ENCODE data around the gene ARHGEF10L.
"Not testable (repeated sequence)": the region's sequence is repeated elsewhere in the genome, so short reads cannot be mapped to it uniquely, and the experiment has no call there.

The ARHGEF10L gene

DNA sequence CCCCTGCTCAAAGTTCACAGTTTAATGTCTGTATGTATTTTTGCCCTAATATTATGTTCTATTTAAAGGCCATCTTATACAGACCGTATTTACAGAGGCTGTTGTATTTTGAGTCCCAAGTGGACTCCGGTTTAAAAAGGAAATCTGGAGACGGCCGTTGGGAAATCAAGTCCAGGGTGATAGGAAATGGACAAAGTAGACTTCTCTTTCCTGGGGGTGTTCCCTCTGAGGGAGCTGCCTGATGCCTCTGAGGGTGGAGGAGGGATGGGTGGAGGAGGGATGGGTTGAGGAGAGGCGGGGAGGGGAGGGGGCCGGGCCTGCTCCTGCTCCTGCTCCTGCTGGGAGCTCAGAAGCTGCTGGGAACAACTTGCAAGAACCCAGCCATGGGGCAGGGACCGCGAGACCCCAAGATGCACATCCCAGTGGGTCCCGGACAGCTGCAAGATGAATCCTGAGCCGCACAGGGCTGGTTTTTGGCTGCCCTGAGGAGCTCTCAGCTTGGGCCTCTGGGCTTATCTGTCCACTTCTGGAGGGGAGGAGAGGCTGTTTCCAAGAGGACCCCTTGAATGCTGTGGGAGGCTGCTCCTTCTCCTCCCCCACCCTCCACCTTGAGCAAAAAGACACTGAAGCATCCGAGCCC lies 203.6 kb downstream of the ARHGEF10L start:
- Histone ChIP-seq H3K9me3 (no peaks in the 10 kb centered on the region), H3K27me3 (peaks cover 29% of the 10 kb centered on the region), H3K4me1 (ENCODE audit: control insufficient read depth in 1 of 2, insufficient read depth in 1 of 2, low read depth in 1 of 2, low read length in 1 of 2) (no peaks in the 10 kb centered on the region), H3K36me3 (no peaks in the 10 kb centered on the region), H3K27ac (no peak overlapping the region), H3K4me3 (ENCODE audit: low read depth in 1 of 2, low read length in 1 of 2) (no peak overlapping the region)
- TF ChIP-seq, protein P1, sequence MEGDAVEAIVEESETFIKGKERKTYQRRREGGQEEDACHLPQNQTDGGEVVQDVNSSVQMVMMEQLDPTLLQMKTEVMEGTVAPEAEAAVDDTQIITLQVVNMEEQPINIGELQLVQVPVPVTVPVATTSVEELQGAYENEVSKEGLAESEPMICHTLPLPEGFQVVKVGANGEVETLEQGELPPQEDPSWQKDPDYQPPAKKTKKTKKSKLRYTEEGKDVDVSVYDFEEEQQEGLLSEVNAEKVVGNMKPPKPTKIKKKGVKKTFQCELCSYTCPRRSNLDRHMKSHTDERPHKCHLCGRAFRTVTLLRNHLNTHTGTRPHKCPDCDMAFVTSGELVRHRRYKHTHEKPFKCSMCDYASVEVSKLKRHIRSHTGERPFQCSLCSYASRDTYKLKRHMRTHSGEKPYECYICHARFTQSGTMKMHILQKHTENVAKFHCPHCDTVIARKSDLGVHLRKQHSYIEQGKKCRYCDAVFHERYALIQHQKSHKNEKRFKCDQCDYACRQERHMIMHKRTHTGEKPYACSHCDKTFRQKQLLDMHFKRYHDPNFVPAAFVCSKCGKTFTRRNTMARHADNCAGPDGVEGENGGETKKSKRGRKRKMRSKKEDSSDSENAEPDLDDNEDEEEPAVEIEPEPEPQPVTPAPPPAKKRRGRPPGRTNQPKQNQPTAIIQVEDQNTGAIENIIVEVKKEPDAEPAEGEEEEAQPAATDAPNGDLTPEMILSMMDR (IDR thresholded peaks at IDR 0.05): no peak

DNA sequence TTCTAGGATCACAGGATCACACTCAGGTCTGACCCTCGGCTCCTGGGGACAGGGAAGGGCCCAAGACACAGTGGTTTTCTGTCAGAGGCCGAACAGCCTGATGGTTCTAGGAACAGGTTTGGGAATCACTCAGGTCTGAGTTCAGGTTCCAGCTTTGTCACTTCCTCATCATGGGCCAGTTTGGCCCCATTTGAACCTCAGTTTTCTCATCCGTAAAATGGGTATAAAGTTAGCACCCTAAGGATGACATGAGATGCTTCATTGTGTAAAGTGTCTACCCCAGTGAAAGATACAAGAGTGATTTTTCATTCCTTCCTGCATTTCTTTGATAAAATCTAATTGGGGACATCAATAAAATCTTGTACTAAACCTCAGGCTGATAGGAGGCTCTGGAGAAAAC lies 204.4 kb downstream of the ARHGEF10L start:
- TF ChIP-seq, protein P1 (IDR thresholded peaks at IDR 0.05): no peak
- Histone ChIP-seq H3K4me1 (ENCODE audit: control insufficient read depth in 1 of 2, insufficient read depth in 1 of 2, low read depth in 1 of 2, low read length in 1 of 2) (no peaks in the 10 kb centered on the region), H3K9me3 (no peaks in the 10 kb centered on the region), H3K4me3 (ENCODE audit: low read depth in 1 of 2, low read length in 1 of 2) (no peak overlapping the region), H3K27ac (no peak overlapping the region), H3K27me3 (peaks cover 29% of the 10 kb centered on the region), H3K36me3 (no peaks in the 10 kb centered on the region)

DNA sequence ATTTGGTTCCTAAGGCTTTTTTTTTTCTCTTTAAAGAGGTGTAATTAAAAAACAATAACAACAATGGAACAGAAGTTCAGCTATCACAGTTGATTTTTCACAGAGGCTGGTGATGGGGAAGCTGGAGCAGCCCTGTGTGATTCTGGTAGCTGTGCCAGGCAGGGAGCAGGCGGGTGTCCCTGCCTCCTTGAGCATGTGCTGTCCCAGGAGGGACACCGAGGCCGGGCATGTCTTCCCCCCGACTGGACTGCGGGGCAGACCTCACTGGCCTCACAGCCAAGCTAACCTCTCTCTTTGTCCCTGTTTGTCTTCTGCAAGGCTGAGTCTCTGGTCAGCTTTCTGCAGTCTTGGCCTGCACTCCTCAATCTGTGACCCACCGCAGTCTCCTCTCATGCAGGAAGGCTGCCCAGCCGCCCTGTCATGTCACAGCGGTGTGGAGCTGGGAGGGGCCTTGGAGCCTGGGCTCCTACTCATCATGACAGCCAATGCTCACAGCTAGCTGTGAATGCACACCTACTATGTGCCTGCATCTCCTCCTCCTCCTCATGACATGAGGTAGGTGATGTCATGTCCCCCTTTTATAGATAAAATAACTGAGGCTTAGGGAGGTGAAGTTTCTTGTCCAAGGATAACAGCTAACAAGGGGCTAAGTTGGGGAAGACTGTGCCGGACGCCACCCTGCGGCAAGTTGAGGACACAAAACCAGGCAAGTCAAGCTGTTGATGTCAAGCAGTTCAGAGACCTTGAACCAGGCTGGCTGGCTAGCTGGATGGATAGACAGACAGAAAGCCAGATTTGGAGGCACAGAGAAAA lies 205.4 kb downstream of the ARHGEF10L start:
- Histone ChIP-seq H3K36me3 (no peaks in the 10 kb centered on the region), H3K9me3 (no peaks in the 10 kb centered on the region), H3K4me1 (ENCODE audit: control insufficient read depth in 1 of 2, insufficient read depth in 1 of 2, low read depth in 1 of 2, low read length in 1 of 2) (no peaks in the 10 kb centered on the region), H3K4me3 (ENCODE audit: low read depth in 1 of 2, low read length in 1 of 2) (no peak overlapping the region), H3K27ac (no peak overlapping the region), H3K27me3 (peaks cover 29% of the 10 kb centered on the region)
- TF ChIP-seq, protein P1 (IDR thresholded peaks at IDR 0.05): no peak

DNA sequence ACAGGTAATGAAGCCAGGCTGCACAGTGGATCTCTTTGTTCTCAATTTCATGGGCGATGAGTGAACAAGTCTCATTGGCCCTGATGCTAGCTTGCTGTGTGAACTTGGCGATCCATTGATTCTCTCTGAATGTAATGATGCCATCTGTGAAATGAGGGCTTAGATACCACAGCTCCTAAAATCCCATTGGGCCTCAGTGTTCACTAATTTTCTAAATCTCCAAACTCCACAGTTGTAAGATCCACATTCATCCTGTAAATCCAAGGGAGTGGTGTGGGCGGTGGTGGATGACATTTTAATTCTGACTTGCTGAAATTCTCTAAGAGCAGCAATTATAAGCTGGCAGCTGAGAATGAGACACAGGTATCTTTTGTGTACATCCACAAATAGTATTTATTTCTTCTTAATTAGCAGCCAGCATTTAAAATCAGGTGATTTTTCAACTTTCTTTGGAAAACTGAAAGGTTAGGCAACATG lies 206.0 kb downstream of the ARHGEF10L start:
- Histone ChIP-seq H3K27me3 (peaks cover 29% of the 10 kb centered on the region), H3K4me3 (ENCODE audit: low read depth in 1 of 2, low read length in 1 of 2) (no peak overlapping the region), H3K9me3 (no peaks in the 10 kb centered on the region), H3K27ac (no peak overlapping the region), H3K4me1 (ENCODE audit: control insufficient read depth in 1 of 2, insufficient read depth in 1 of 2, low read depth in 1 of 2, low read length in 1 of 2) (no peaks in the 10 kb centered on the region), H3K36me3 (no peaks in the 10 kb centered on the region)
- TF ChIP-seq, protein P1 (IDR thresholded peaks at IDR 0.05): no peak

DNA sequence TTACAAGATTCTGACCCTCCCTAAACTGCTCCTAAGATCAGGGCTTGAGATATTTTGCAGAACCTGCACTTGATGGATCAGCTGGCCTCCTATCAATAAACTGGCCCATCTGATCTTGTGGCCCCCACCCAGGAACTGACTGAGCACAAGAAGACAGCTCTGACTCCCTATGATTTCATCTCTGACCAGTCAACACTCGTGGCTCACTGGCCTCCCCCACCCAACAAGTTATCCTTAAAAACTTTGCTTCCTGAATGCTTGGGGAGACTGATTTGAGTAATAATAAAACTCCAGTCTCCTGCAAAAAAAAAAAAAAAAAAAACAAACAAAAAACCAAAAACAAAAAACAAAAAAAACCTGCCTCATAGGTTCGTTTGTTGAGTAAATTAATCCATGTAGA lies 206.8 kb downstream of the ARHGEF10L start:
- not testable (repeated sequence) for H3K9me3 ChIP-seq; H3K36me3 ChIP-seq; H3K27ac ChIP-seq; H3K4me3 ChIP-seq (ENCODE audit: low read depth in 1 of 2, low read length in 1 of 2); H3K4me1 ChIP-seq (ENCODE audit: control insufficient read depth in 1 of 2, insufficient read depth in 1 of 2, low read depth in 1 of 2, low read length in 1 of 2)
- H3K27me3 ChIP-seq: peaks cover 29% of the 10 kb centered on the region

DNA sequence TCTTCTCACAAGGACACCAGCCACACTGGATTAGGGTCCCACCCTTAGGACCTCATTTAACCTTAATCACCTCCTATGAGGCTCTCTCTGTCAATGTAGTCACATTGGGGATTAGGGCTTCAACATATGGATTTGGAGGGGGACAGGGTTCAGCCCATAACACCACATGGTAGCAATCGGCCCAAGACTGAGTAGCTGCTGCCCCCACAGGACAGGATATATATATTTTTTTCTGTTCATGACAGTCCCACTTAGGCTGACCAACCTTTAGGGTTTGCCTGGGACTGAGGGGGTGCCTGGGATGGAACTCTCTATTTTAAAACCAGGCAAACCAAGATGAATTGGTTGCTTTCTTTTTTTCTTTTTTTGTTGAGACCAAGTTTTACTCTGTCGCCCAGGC lies 207.4 kb downstream of the ARHGEF10L start:
- no peaks in the 10 kb centered on the region for H3K36me3 ChIP-seq
- TF ChIP-seq, protein P1 (IDR thresholded peaks at IDR 0.05): no peak
- H3K4me3 ChIP-seq (ENCODE audit: low read depth in 1 of 2, low read length in 1 of 2): no peak overlapping the region
- no peak overlapping the region for H3K27ac ChIP-seq
- H3K9me3 ChIP-seq: no peaks in the 10 kb centered on the region
- peaks cover 25% of the 10 kb centered on the region for H3K27me3 ChIP-seq
- no peaks in the 10 kb centered on the region for H3K4me1 ChIP-seq (ENCODE audit: control insufficient read depth in 1 of 2, insufficient read depth in 1 of 2, low read depth in 1 of 2, low read length in 1 of 2)
